K562 (cell line): ENCODE results near the gene TECPR1.

Source experiments
- PHTF2 ChIP-seq: fragments of 250-450 bp; sonication (Bioruptor Pico); IDR thresholded peaks from 2 replicates; pipeline ENCODE4 v1.5.0; 2021; ENCODE audit warnings: mild to moderate bottlenecking
- TF ChIP-seq, protein P1 (sequence below), 2 experiments: fragments of 450-650 bp in 1 of 2; sonication (generic) in 1 of 2; formaldehyde crosslinking; conservative IDR thresholded peaks; 2 replicates each; pipeline versions ENCODE4 v1.4.0 to v1.8.1; 2020 to 2022; ENCODE audit warnings: mild to moderate bottlenecking in 1 of 2, missing genetic modification reagents in 1 of 2

DNA sequence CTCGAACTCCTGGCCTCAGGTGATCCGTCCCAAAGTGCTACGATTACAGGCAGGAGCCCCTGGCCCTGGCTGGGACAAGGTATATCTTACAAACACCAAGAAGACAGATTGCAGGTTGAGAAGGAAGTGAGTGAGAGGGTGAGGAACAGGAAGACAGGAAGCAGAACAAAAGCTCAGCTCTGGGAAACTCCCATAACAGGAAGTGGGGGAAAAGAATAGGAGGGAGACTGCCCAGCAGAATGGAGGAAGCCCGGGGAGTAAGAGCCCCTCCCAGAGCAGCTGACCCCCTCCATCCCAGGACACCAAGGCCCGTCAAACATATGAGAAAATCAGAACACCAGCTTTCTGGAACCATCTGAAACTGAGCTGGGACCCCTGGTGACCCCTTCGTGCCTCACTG, 2.9 kb downstream of the TECPR1 start:
- no peak for TF ChIP-seq PHTF2
- TF ChIP-seq, protein P1, sequence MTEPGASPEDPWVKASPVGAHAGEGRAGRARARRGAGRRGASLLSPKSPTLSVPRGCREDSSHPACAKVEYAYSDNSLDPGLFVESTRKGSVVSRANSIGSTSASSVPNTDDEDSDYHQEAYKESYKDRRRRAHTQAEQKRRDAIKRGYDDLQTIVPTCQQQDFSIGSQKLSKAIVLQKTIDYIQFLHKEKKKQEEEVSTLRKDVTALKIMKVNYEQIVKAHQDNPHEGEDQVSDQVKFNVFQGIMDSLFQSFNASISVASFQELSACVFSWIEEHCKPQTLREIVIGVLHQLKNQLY (CRISPR knock-in tag; conservative IDR thresholded peaks at IDR 0.05) = no peak
